Calu3 (cell line): ENCODE results near the gene ATP5PO. TPM values are rescaled to one million over a fixed set of nuclear protein-coding genes. Genes with fewer than 3 reads are reported as not detected.

Source experiments
- BruUV-seq: library from RNA; stranded (reverse); fragments of 400-500 nt; replicated peaks from 2 replicates; lab custom pipeline; 2021; lab: Mats Ljungman, UMichigan
- CTCF ChIA-PET: fragments of 300-600 bp; sonication (Branson Sonifier 250); formaldehyde crosslinking; loops from one replicate; lab custom pipeline; 2022; ENCODE audit warnings: antibody characterized with exemption; lab: Charles Lee
- DNase-seq: peaks from one replicate; pipeline ENCODE4 v3.0.0; 2022
- H3K27ac Mint-ChIP-seq: one replicate; pipeline ENCODE4 v1.8.0; 2022; ENCODE audit warnings: mixed read lengths; ENCODE audit not compliant: unreplicated experiment
- H3K27me3 Mint-ChIP-seq: one replicate; pipeline ENCODE4 v1.8.0; 2022; ENCODE audit warnings: mixed read lengths; ENCODE audit not compliant: unreplicated experiment
- H3K36me3 Mint-ChIP-seq: one replicate; pipeline ENCODE4 v1.8.0; 2022; ENCODE audit warnings: mild to moderate bottlenecking, moderate library complexity, mixed read lengths; ENCODE audit not compliant: insufficient read depth, unreplicated experiment
- H3K4me1 Mint-ChIP-seq: one replicate; pipeline ENCODE4 v1.8.0; 2022; ENCODE audit warnings: mild to moderate bottlenecking, low read depth, mixed read lengths; ENCODE audit not compliant: unreplicated experiment
- H3K4me3 Mint-ChIP-seq: one replicate; pipeline ENCODE4 v1.8.0; 2022; ENCODE audit warnings: mild to moderate bottlenecking, low read depth, moderate library complexity, mixed read lengths; ENCODE audit not compliant: unreplicated experiment
- H3K9me3 Mint-ChIP-seq: one replicate; pipeline ENCODE4 v1.8.0; 2022; ENCODE audit warnings: low read depth, mixed read lengths; ENCODE audit not compliant: unreplicated experiment
- CTCF ChIP-seq: fragments of 200-600 bp; IDR thresholded peaks from one replicate; pipeline ENCODE4 v1.8.0; 2022; ENCODE audit warnings: antibody characterized with exemption; ENCODE audit not compliant: unreplicated experiment
- intact Hi-C: fragments of 100-400 bp; cut with micrococcal nuclease; formaldehyde crosslinking; loops from one replicate; pipeline ENCODE4 v1.10.0; 2022; ENCODE audit not compliant: unreplicated experiment
- total RNA-seq: library from RNA; stranded (reverse); gene quantifications from 2 replicates; pipeline ENCODE4 v1.2.3, GENCODE V29; 2022

The ATP5PO gene
- total RNA-seq, 1 experiment from 2014 or later, result 125 TPM

DNA sequence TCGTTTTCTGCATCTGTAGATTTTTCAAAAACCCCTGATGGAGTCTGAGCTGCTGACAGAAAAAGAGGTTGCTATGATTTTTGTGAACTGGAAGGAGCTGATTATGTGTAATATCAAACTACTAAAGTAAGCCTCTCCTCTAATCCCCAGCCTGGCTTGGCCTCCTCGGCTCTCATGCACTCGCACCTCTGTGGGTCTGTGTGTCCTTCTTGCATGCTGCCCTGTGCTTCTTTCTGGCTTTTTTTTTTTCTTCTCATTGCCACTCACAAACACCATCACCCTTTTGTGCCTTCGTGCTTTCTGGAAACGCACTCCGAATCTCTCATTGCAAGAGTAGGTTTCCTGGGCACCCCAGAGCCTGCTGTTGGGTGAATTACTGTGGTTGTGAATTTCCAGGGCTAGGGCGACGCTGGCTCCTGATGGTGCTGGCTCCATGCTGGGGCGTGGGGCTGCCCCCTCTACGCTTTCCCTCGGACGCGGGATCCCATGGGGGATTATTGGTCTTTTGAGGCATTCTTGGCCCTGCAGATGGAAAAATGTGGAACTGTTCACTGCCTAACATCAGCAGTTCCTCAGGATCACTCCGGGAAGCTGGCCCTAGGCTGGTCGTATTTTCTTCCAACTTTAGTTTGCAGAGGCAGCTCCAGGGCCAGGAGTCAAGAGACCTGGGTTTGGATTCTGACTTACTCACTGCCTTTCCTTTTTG lies 56.8 kb downstream of the ATP5PO start:
- peaks cover 7% of the 10 kb centered on the region for H3K27me3 Mint-ChIP-seq
- no peak overlapping the region for H3K4me3 Mint-ChIP-seq
- CTCF ChIA-PET, result interaction anchor here (0.7 kb wide), 1 partner anchor 234 kb away, joined by 4 read pairs; no protein-coding TSS in a partner anchor
- no peaks in the 10 kb centered on the region for H3K4me1 Mint-ChIP-seq
- BruUV-seq, result no TSS peak
- no peak for TF ChIP-seq CTCF
- no peaks in the 10 kb centered on the region for H3K36me3 Mint-ChIP-seq
- H3K9me3 Mint-ChIP-seq, result no peaks in the 10 kb centered on the region
- no peak overlapping the region for H3K27ac Mint-ChIP-seq
- DNase-seq, result no peak
- intact Hi-C loops, result no loop called here

DNA sequence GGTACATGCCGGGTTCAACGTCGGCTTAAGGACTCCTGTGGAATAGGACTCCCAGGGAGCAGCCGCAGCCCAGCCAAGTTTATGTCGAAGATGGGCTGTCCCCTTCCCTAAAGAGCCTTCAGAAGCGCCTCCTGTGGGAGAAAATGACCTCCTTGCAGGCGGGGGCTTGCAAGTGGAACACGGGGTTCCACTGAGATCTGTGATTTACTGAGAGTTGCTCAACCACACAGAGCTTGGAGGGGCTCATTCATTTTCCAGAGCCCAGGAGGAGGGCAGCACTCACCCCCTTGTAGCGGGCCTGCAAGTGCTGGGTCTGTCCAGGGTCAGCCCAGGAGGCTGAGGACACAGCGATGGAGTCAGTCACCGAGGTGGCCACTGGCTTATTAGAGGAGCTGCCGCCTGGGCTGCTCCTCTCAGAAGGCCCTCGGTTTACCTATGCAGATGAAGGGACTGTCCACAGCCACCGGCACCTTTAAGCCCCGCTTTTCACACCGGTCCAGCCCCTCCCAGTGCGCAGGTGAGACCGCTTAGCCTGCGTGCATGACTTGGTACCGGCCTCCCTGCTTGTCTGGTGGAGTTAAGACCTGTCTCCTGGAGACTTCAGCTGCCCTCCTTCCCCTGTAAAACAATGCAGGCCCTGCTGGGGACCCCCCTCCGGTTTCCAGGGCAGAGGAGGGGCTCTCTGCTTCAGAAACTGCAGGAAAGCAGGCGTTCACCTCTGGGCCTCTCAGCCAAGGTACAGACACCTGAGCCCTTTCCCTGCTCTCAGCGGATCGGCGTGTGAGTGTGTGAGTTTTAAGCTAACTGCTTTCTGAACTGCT lies 57.5 kb downstream of the ATP5PO start:
- Mint-ChIP-seq H3K36me3 (no peaks in the 10 kb centered on the region), H3K4me1 (no peaks in the 10 kb centered on the region), H3K4me3 (no peak overlapping the region), H3K27ac (no peak overlapping the region), H3K9me3 (no peaks in the 10 kb centered on the region), H3K27me3 (no peaks in the 10 kb centered on the region)
- no TSS peak for BruUV-seq
- no peak for TF ChIP-seq CTCF
- DNase-seq, result no peak
- CTCF ChIA-PET, result interaction anchor here (0.7 kb wide), 1 partner anchor 234 kb away, joined by 4 read pairs; no protein-coding TSS in a partner anchor
- intact Hi-C loops, result no loop called here

GRCh38 chr21:33856893-33857527 lies 58.6 kb downstream of the ATP5PO start:
- Mint-ChIP-seq H3K4me3 (no peak overlapping the region), H3K27ac (no peak overlapping the region), H3K4me1 (no peaks in the 10 kb centered on the region), H3K9me3 (no peaks in the 10 kb centered on the region), H3K27me3 (no peaks in the 10 kb centered on the region), H3K36me3 (no peaks in the 10 kb centered on the region)
- CTCF ChIA-PET, result no interaction called here
- BruUV-seq, result no TSS peak
- DNase-seq, result no peak
- TF ChIP-seq CTCF, result no peak
- intact Hi-C loops, result no loop called here

DNA sequence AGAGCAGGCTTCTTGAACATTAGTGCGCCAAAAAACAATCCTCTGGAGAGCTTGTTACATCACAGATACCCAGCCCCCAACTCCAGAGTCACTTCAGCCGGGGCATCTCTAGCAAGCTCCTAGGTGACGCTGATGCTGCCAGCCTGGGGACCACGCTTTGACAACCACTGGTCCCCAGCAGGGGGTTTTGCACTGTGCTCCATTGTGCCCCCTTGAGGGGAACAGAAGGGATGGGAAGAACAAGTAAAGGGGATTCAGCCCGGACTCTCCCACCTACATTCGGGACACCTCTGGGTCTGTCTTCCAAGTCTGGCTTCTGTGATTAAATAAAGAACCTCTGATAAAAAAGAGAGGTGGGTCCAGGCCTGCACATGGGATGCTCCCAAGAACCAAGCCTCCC lies 60.4 kb downstream of the ATP5PO start:
- CTCF ChIA-PET, result no interaction called here
- TF ChIP-seq CTCF, result peak; percentile 12
- Mint-ChIP-seq H3K27me3 (no peaks in the 10 kb centered on the region), H3K36me3 (no peaks in the 10 kb centered on the region), H3K9me3 (no peaks in the 10 kb centered on the region), H3K27ac (no peak overlapping the region), H3K4me3 (no peak overlapping the region), H3K4me1 (no peaks in the 10 kb centered on the region)
- no peak for DNase-seq
- intact Hi-C loops, result no loop called here
- BruUV-seq, result no TSS peak
